Neuronal stem cell (in vitro differentiated cells): ENCODE measurements around the gene NAMPT.

Experiments used
- DNase-seq: peaks from one replicate; pipeline ENCODE4 v3.0.0-alpha.2; 2013; ENCODE audit warnings: low spot score
- H2AFZ ChIP-seq: one replicate; pipeline ENCODE4 v1.6.1; 2013; ENCODE audit warnings: mild to moderate bottlenecking, low read length, inconsistent platforms
- H2AK5ac ChIP-seq: 2 replicates; pipeline ENCODE4 v1.6.1; 2013; ENCODE audit warnings: low read depth, mild to moderate bottlenecking, inconsistent platforms, low read length, moderate library complexity, mixed read lengths
- H2BK120ac ChIP-seq: 2 replicates; pipeline ENCODE4 v1.6.1; 2013; ENCODE audit warnings: low read depth, mild to moderate bottlenecking, inconsistent platforms, low read length, moderate library complexity, mixed read lengths
- H2BK12ac ChIP-seq: one replicate; pipeline ENCODE4 v1.6.1; 2013; ENCODE audit warnings: low read length, inconsistent platforms
- H2BK15ac ChIP-seq: 2 replicates; pipeline ENCODE4 v1.6.1; 2013; ENCODE audit warnings: mild to moderate bottlenecking, low read length, inconsistent platforms, mixed read lengths
- H2BK5ac ChIP-seq: one replicate; pipeline ENCODE4 v1.6.1; 2013; ENCODE audit warnings: inconsistent platforms, mild to moderate bottlenecking, low read length, moderate library complexity
- H3K14ac ChIP-seq: one replicate; pipeline ENCODE4 v1.6.1; 2013; ENCODE audit warnings: low read length, inconsistent platforms
- H3K18ac ChIP-seq: 2 replicates; pipeline ENCODE4 v1.6.1; 2013; ENCODE audit warnings: low read length, inconsistent platforms
- H3K23ac ChIP-seq: 2 replicates; pipeline ENCODE4 v1.6.1; 2013; ENCODE audit warnings: low read depth, mild to moderate bottlenecking, mixed read lengths, low read length, inconsistent platforms; ENCODE audit not compliant: poor library complexity
- H3K27ac ChIP-seq: replicated peaks from 3 replicates; pipeline ENCODE4 v1.5.1; 2013; ENCODE audit warnings: low read length, inconsistent platforms
- H3K27me3 ChIP-seq, 3 experiments: 2 replicates each; pipeline ENCODE4 v1.6.1; 2013; ENCODE audit warnings: low read length in 3 of 3, mild to moderate bottlenecking in 2 of 3, inconsistent platforms in 1 of 3, low read depth in 1 of 3, mixed read lengths in 1 of 3, moderate library complexity in 1 of 3; ENCODE audit not compliant: control insufficient read depth in 3 of 3, insufficient read depth in 3 of 3
- H3K36me3 ChIP-seq, 2 donors: replicated peaks in 1 of 2; 2 replicates each; pipeline ENCODE4 v1.6.1; 2013; ENCODE audit warnings: low read length in 2 of 2; ENCODE audit not compliant: control insufficient read depth in 2 of 2, insufficient read depth in 2 of 2
- H3K4ac ChIP-seq: 2 replicates; pipeline ENCODE4 v1.6.1; 2013; ENCODE audit warnings: inconsistent platforms, mild to moderate bottlenecking, low read length, moderate library complexity
- H3K4me1 ChIP-seq, 2 donors: 1 replicate in 1 of 2; 2 replicates in 1 of 2; pipeline ENCODE4 v1.6.1; 2013; ENCODE audit warnings: low read length in 2 of 2, low read depth in 1 of 2; ENCODE audit not compliant: control insufficient read depth in 2 of 2, insufficient read depth in 1 of 2
- H3K4me2 ChIP-seq: one replicate; pipeline ENCODE4 v1.6.1; 2013; ENCODE audit warnings: mild to moderate bottlenecking, low read length, inconsistent platforms; ENCODE audit not compliant: insufficient read depth, poor library complexity, severe bottlenecking
- H3K4me3 ChIP-seq, 2 donors: 2 replicates each; pipeline ENCODE4 v1.5.1; 2013; ENCODE audit warnings: low read length in 2 of 2, mild to moderate bottlenecking in 2 of 2, inconsistent platforms in 1 of 2, moderate library complexity in 1 of 2
- H3K79me1 ChIP-seq: one replicate; pipeline ENCODE4 v1.6.1; 2013; ENCODE audit warnings: low read depth, mild to moderate bottlenecking, inconsistent platforms, low read length, moderate library complexity
- H3K9ac ChIP-seq: one replicate; pipeline ENCODE4 v1.6.1; 2013; ENCODE audit warnings: mild to moderate bottlenecking, low read depth, low read length, inconsistent platforms; ENCODE audit not compliant: poor library complexity
- H3K9me3 ChIP-seq, 2 donors: replicated peaks in 1 of 2; 2 replicates each; pipeline versions ENCODE3 to v1.6.1; 2013; ENCODE audit warnings: low read length in 2 of 2, mild to moderate bottlenecking in 2 of 2, inconsistent platforms in 1 of 2, low read depth in 1 of 2, mixed read lengths in 1 of 2, moderate library complexity in 1 of 2; ENCODE audit not compliant: control insufficient read depth in 2 of 2, insufficient read depth in 1 of 2
- H4K8ac ChIP-seq: one replicate; pipeline ENCODE4 v1.6.1; 2013; ENCODE audit warnings: low read depth, mild to moderate bottlenecking, inconsistent platforms, low read length, moderate library complexity
- H4K91ac ChIP-seq: one replicate; pipeline ENCODE4 v1.6.1; 2013; ENCODE audit warnings: low read length, low read depth, mild to moderate bottlenecking, inconsistent platforms; ENCODE audit not compliant: poor library complexity
- WGBS, 2 donors: extraction: QIAGEN DNeasy Blood & Tissue Kit; methylation state at CpG; one replicate each; pipeline ENCODE4 v1.1.7; 2013; ENCODE audit warnings: missing lambda C conversion rate in 2 of 2, mixed read lengths in 1 of 2; ENCODE audit not compliant: insufficient read length in 2 of 2, insufficient replicate concordance in 1 of 2; ENCODE audit errors: extremely low coverage in 2 of 2; 5-methylcytosine and 5-hydroxymethylcytosine counted together

NAMPT gene

GRCh38 chr7:106205621-106206222 is 79.1 kb downstream of the NAMPT start:
- Histone ChIP-seq H2BK15ac (no peak overlapping the region), H4K91ac (no peak overlapping the region), H3K79me1 (no peaks in the 10 kb centered on the region), H3K4me3 (no peak overlapping the region), H3K4me2 (no peak overlapping the region), H3K9ac (no peak overlapping the region), H3K18ac (no peak overlapping the region), H3K36me3 (no peaks in the 10 kb centered on the region), H3K4me1 (no peaks in the 10 kb centered on the region), H2AFZ (no peak overlapping the region), H3K4ac (no peak overlapping the region), H3K9me3 (peaks cover 2 to 3% of the 10 kb centered on the region in 2 donors), H3K27me3 (peaks cover 0 to 7% (median 0%) of the 10 kb centered on the region in 3 experiments), H3K14ac (no peak overlapping the region), H2BK5ac (no peak overlapping the region), H2BK12ac (no peak overlapping the region), H4K8ac (no peak overlapping the region), H2AK5ac (no peak overlapping the region), H3K23ac (no peak overlapping the region), H3K27ac (no peak overlapping the region), H2BK120ac (no peak overlapping the region)
- WGBS, 2 donors = no CpG with 5 or more reads among the region's 3 CpGs
- no peak for DNase-seq

GRCh38 chr7:106203473-106203872 is 81.3 kb downstream of the NAMPT start:
- Histone ChIP-seq H3K23ac (no peak overlapping the region), H3K27ac (no peak overlapping the region), H4K8ac (no peak overlapping the region), H3K9ac (no peak overlapping the region), H4K91ac (no peak overlapping the region), H3K79me1 (no peaks in the 10 kb centered on the region), H3K27me3 (peaks cover 0 to 9% (median 0%) of the 10 kb centered on the region in 3 experiments), H2AFZ (no peak overlapping the region), H3K18ac (no peak overlapping the region), H3K36me3 (no peaks in the 10 kb centered on the region), H3K4ac (no peak overlapping the region), H2BK5ac (no peak overlapping the region), H2AK5ac (no peak overlapping the region), H3K4me2 (no peak overlapping the region), H2BK15ac (no peak overlapping the region), H3K4me1 (no peaks in the 10 kb centered on the region), H2BK12ac (no peak overlapping the region), H3K9me3 (peaks cover 2% of the 10 kb centered on the region in 2 donors), H3K14ac (no peak overlapping the region), H3K4me3 (no peak overlapping the region), H2BK120ac (no peak overlapping the region)
- no peak for DNase-seq
- no CpG with 5 or more reads among the region's 1 CpG for WGBS, 2 donors

- Histone ChIP-seq H3K4me1 (no peaks in the 10 kb centered on the region), H3K4me2 (no peak overlapping the region), H3K9me3 (no peaks in the 10 kb centered on the region), H3K4ac (no peak overlapping the region), H3K4me3 (no peak overlapping the region), H2BK5ac (no peak overlapping the region), H3K27ac (no peak overlapping the region), H2BK15ac (no peak overlapping the region), H3K79me1 (no peaks in the 10 kb centered on the region), H2BK12ac (no peak overlapping the region), H3K14ac (no peak overlapping the region), H2AK5ac (no peak overlapping the region), H3K23ac (no peak overlapping the region), H3K9ac (no peak overlapping the region), H3K36me3 (no peaks in the 10 kb centered on the region), H2AFZ (no peak overlapping the region), H2BK120ac (no peak overlapping the region), H3K27me3 (peaks cover 0 to 9% (median 0%) of the 10 kb centered on the region in 3 experiments), H4K8ac (no peak overlapping the region), H3K18ac (no peak overlapping the region), H4K91ac (no peak overlapping the region)
- no peak for DNase-seq
- WGBS, 2 donors = no CpG with 5 or more reads among the region's 3 CpGs
Measured at GRCh38 chr7:106201164-106201563, 83.6 kb downstream of the NAMPT start.

GRCh38 chr7:106199813-106200364 is 84.9 kb downstream of the NAMPT start:
- H4K91ac ChIP-seq = no peak overlapping the region
- H3K4me3 ChIP-seq = no peak overlapping the region
- no peak overlapping the region for H3K9ac ChIP-seq
- H3K18ac ChIP-seq = no peak overlapping the region
- H3K36me3 ChIP-seq = no peaks in the 10 kb centered on the region
- H2BK15ac ChIP-seq = no peak overlapping the region
- peaks cover 0 to 6% (median 0%) of the 10 kb centered on the region in 3 experiments for H3K27me3 ChIP-seq
- H3K79me1 ChIP-seq = no peaks in the 10 kb centered on the region
- H3K4me1 ChIP-seq = no peaks in the 10 kb centered on the region
- DNase-seq = no peak
- H2BK12ac ChIP-seq = no peak overlapping the region
- H3K23ac ChIP-seq = no peak overlapping the region
- no peak overlapping the region for H2BK5ac ChIP-seq
- no peak overlapping the region for H3K14ac ChIP-seq
- H2AFZ ChIP-seq = no peak overlapping the region
- no peak overlapping the region for H2BK120ac ChIP-seq
- no peak overlapping the region for H2AK5ac ChIP-seq
- H3K4ac ChIP-seq = no peak overlapping the region
- H3K9me3 ChIP-seq = no peaks in the 10 kb centered on the region
- H4K8ac ChIP-seq = no peak overlapping the region
- no peak overlapping the region for H3K4me2 ChIP-seq
- H3K27ac ChIP-seq = no peak overlapping the region
- WGBS, 2 donors = no CpG with 5 or more reads among the region's 6 CpGs
